PC-9 (cell line): ENCODE data around the gene ABCB8. TPM values are rescaled to one million over a fixed set of nuclear protein-coding genes. Genes with fewer than 3 reads are reported as not detected.
A peak's percentile ranks its signal among the peaks of the same experiment; 100 is the strongest.

Experiments
- BruUV-seq: library from RNA; stranded (reverse); fragments of 400-500 nt; replicated peaks from 2 replicates; lab custom pipeline; 2021; lab: Mats Ljungman, UMichigan
- CTCF ChIA-PET: fragments of 300-600 bp; sonication (Branson Sonifier 250); formaldehyde crosslinking; loops from one replicate; lab custom pipeline; 2022; ENCODE audit warnings: antibody characterized with exemption; lab: Charles Lee
- POLR2A ChIA-PET: fragments of 300-600 bp; sonication (Branson Sonifier 250); formaldehyde crosslinking; loops from one replicate; lab custom pipeline; 2022; ENCODE audit warnings: antibody characterized with exemption; ENCODE audit not compliant: unreplicated experiment; lab: Charles Lee
- DNase-seq, 2 experiments: peaks; one replicate each; pipeline versions ENCODE4 v3.0.0 to v3.0.0-alpha.2; 2015 to 2022; ENCODE audit warnings: mixed read lengths in 1 of 2
- H2AFZ ChIP-seq: fragments of 200-600 bp; sonication (generic); 2 replicates; pipeline ENCODE4 v1.8.1; 2017; ENCODE audit warnings: antibody characterized with exemption
- H3F3A ChIP-seq: fragments of 200-600 bp; sonication (generic); 2 replicates; pipeline ENCODE4 v1.8.1; 2017; ENCODE audit warnings: antibody characterized with exemption, mild to moderate bottlenecking, low read depth; ENCODE audit not compliant: insufficient read depth
- H3K27ac ChIP-seq: fragments of 200-600 bp; sonication (generic); 2 replicates; pipeline ENCODE4 v1.6.1; 2016; ENCODE audit warnings: mixed run types
- H3K27me3 ChIP-seq: fragments of 200-600 bp; sonication (generic); 2 replicates; pipeline ENCODE4 v1.6.1; 2016; ENCODE audit warnings: low read depth, mixed run types; ENCODE audit not compliant: insufficient read depth
- H3K36me3 ChIP-seq: fragments of 200-600 bp; sonication (generic); 2 replicates; pipeline ENCODE4 v1.6.1; 2016; ENCODE audit warnings: low read depth, mixed run types
- H3K4me1 ChIP-seq: fragments of 200-600 bp; sonication (generic); replicated peaks from 2 replicates; pipeline ENCODE4 v1.6.1; 2016; ENCODE audit warnings: mixed run types; ENCODE audit not compliant: insufficient read depth
- H3K4me2 ChIP-seq: fragments of 200-600 bp; sonication (generic); 2 replicates; pipeline ENCODE4 v1.6.1; 2017; ENCODE audit warnings: mixed run types
- H3K4me3 ChIP-seq: fragments of 200-600 bp; sonication (generic); 2 replicates; pipeline ENCODE4 v1.6.1; 2016; ENCODE audit warnings: mixed run types
- H3K79me2 ChIP-seq: fragments of 200-600 bp; sonication (generic); 2 replicates; pipeline ENCODE4 v1.6.1; 2017; ENCODE audit warnings: low read depth, mixed run types
- H3K9me2 ChIP-seq: fragments of 200-600 bp; sonication (generic); 2 replicates; pipeline ENCODE4 v1.8.1; 2017; ENCODE audit warnings: mild to moderate bottlenecking; ENCODE audit not compliant: insufficient read depth
- H3K9me3 ChIP-seq: fragments of 200-600 bp; sonication (generic); 2 replicates; pipeline ENCODE4 v1.8.1; 2016; ENCODE audit warnings: low read depth; ENCODE audit not compliant: insufficient read depth
- H4K20me1 ChIP-seq: fragments of 200-600 bp; sonication (generic); 2 replicates; pipeline ENCODE4 v1.8.1; 2017; ENCODE audit not compliant: insufficient read depth
- CTCF ChIP-seq: fragments of 200-600 bp; sonication (generic); conservative IDR thresholded peaks from 2 replicates; pipeline ENCODE4 v1.6.1; 2017; ENCODE audit warnings: mixed run types, antibody characterized with exemption, mild to moderate bottlenecking, moderate library complexity
- EZH2 ChIP-seq: fragments of 200-600 bp; sonication (generic); IDR thresholded peaks from 2 replicates; pipeline ENCODE4 v1.8.0; 2017; ENCODE audit warnings: antibody characterized with exemption, low read depth
- intact Hi-C: fragments of 100-400 bp; cut with micrococcal nuclease; formaldehyde crosslinking; loops from one replicate; pipeline ENCODE4 v1.10.0; 2022; ENCODE audit not compliant: unreplicated experiment
- total RNA-seq: library from RNA; stranded (reverse); gene quantifications from 2 replicates; pipeline ENCODE4 v1.2.3, GENCODE V29; 2021

Gene ABCB8
- total RNA-seq, 1 experiment from 2014 or later: 61.9 TPM

GRCh38 chr7:151076863-151077704 is 48.8 kb downstream of the ABCB8 start:
- peaks cover 56% of the 10 kb centered on the region for H3F3A ChIP-seq
- TF ChIP-seq CTCF: peak; percentile 53
- TF ChIP-seq EZH2: no peak
- no peaks in the 10 kb centered on the region for H3K27me3 ChIP-seq
- peaks cover 8% of the 10 kb centered on the region; the same call in 1 of the 2 replicates for H4K20me1 ChIP-seq
- ChIA-PET POLR2A (interaction anchor here (0.6 kb wide), 1 partner anchor 9 kb away, joined by 5 read pairs; no protein-coding TSS in a partner anchor), CTCF (interaction anchor here (0.5 kb wide), 1 partner anchor 14 kb away, joined by 4 read pairs; no protein-coding TSS in a partner anchor)
- no peaks in the 10 kb centered on the region for H3K9me2 ChIP-seq
- BruUV-seq: no TSS peak
- H3K4me2 ChIP-seq: no peak overlapping the region
- H3K4me3 ChIP-seq: no peak overlapping the region
- H3K36me3 ChIP-seq: peaks cover 3% of the 10 kb centered on the region; the same call in 1 of the 2 replicates
- DNase-seq: peak in 1 of 2 experiments; percentile 48
- peaks cover 27% of the 10 kb centered on the region for H3K79me2 ChIP-seq
- peaks cover 14% of the 10 kb centered on the region for H3K4me1 ChIP-seq
- no peak overlapping the region for H2AFZ ChIP-seq
- no peak overlapping the region for H3K27ac ChIP-seq
- no peaks in the 10 kb centered on the region for H3K9me3 ChIP-seq
- intact Hi-C loops: no loop called here

GRCh38 chr7:151077705-151078232 is 49.5 kb downstream of the ABCB8 start:
- Histone ChIP-seq H2AFZ (no peak overlapping the region), H3K4me3 (no peak overlapping the region), H4K20me1 (peaks cover 8% of the 10 kb centered on the region; the same call in 1 of the 2 replicates), H3K4me1 (peaks cover 19% of the 10 kb centered on the region), H3K36me3 (no peaks in the 10 kb centered on the region), H3K4me2 (no peak overlapping the region), H3K79me2 (peaks cover 34% of the 10 kb centered on the region), H3K27ac (no peak overlapping the region), H3F3A (peaks cover 58% of the 10 kb centered on the region), H3K27me3 (no peaks in the 10 kb centered on the region), H3K9me3 (no peaks in the 10 kb centered on the region), H3K9me2 (no peaks in the 10 kb centered on the region)
- no peak for DNase-seq
- no peak for TF ChIP-seq EZH2
- TF ChIP-seq CTCF: no peak
- POLR2A ChIA-PET: interaction anchor here (0.7 kb wide), 1 partner anchor 12 kb away, joined by 3 read pairs; no protein-coding TSS in a partner anchor
- intact Hi-C loops: no loop called here
- CTCF ChIA-PET: no interaction called here
- no TSS peak for BruUV-seq

GRCh38 chr7:151078233-151079040 is 50.2 kb downstream of the ABCB8 start:
- no peaks in the 10 kb centered on the region for H3K36me3 ChIP-seq
- H3K27me3 ChIP-seq: no peaks in the 10 kb centered on the region
- intact Hi-C loops: no loop called here
- H2AFZ ChIP-seq: no peak overlapping the region
- CTCF ChIA-PET: no interaction called here
- H3K4me2 ChIP-seq: no peak overlapping the region; the same call in 1 of the 2 replicates
- no peak overlapping the region for H3K4me3 ChIP-seq
- peaks cover 19% of the 10 kb centered on the region for H3K4me1 ChIP-seq
- TF ChIP-seq CTCF (no peak), EZH2 (no peak)
- BruUV-seq: no TSS peak
- POLR2A ChIA-PET: interaction anchor here (0.7 kb wide), 1 partner anchor 12 kb away, joined by 3 read pairs; no protein-coding TSS in a partner anchor
- H3K9me2 ChIP-seq: no peaks in the 10 kb centered on the region
- H3K9me3 ChIP-seq: no peaks in the 10 kb centered on the region
- H4K20me1 ChIP-seq: peaks cover 8% of the 10 kb centered on the region; the same call in 1 of the 2 replicates
- no peak for DNase-seq
- peaks cover 38% of the 10 kb centered on the region for H3K79me2 ChIP-seq
- H3K27ac ChIP-seq: no peak overlapping the region
- H3F3A ChIP-seq: peaks cover 58% of the 10 kb centered on the region
